Fibroblast of lung (primary cell): ENCODE measurements around the gene CLTCL1. TPM values are rescaled to one million over a fixed set of nuclear protein-coding genes. Genes with fewer than 3 reads are reported as not detected.

ENCODE experiments used
- DNase-seq, 2 donors: peaks; one replicate each; pipeline versions ENCODE4 v3.0.0 to v3.0.0-alpha.2; 2010; ENCODE audit warnings: low read depth in 2 of 2
- H2AFZ ChIP-seq: 2 replicates; pipeline ENCODE4 v1.5.1; 2012; ENCODE audit warnings: low read length, control low read depth, inconsistent platforms
- H3K27ac ChIP-seq: 2 replicates; pipeline ENCODE4 v1.5.1; 2011; ENCODE audit warnings: low read length, control low read depth; ENCODE audit not compliant: insufficient read depth
- H3K27me3 ChIP-seq: 2 replicates; pipeline ENCODE4 v1.5.1; 2011; ENCODE audit warnings: mild to moderate bottlenecking, low read length; ENCODE audit not compliant: control insufficient read depth, insufficient read depth
- H3K36me3 ChIP-seq: 2 replicates; pipeline ENCODE4 v1.5.1; 2011; ENCODE audit warnings: low read length; ENCODE audit not compliant: control insufficient read depth, insufficient read depth
- H3K4me1 ChIP-seq: 2 replicates; pipeline ENCODE4 v1.5.1; 2011; ENCODE audit warnings: low read length; ENCODE audit not compliant: control insufficient read depth, insufficient read depth; ENCODE audit errors: extremely low read depth
- H3K4me2 ChIP-seq: 2 replicates; pipeline ENCODE4 v1.5.1; 2011; ENCODE audit warnings: low read length, control low read depth; ENCODE audit not compliant: insufficient read depth; ENCODE audit errors: extremely low read depth
- H3K4me3 ChIP-seq, 4 experiments: fragments of 200-600 bp in 1 of 4; sonication (generic) in 1 of 4; replicated peaks in 1 of 4; 2 replicates each; pipeline ENCODE4 v1.5.1; 2011 to 2016; ENCODE audit warnings: low read length in 4 of 4, low read depth in 3 of 4, mild to moderate bottlenecking in 3 of 4, control low read depth in 2 of 4, inconsistent platforms in 1 of 4, mixed read lengths in 1 of 4; ENCODE audit not compliant: insufficient read depth in 1 of 4; ENCODE audit errors: control extremely low read depth in 1 of 4
- H3K79me2 ChIP-seq: 2 replicates; pipeline ENCODE4 v1.5.1; 2012; ENCODE audit warnings: mild to moderate bottlenecking, low read length, inconsistent platforms; ENCODE audit not compliant: control insufficient read depth, insufficient read depth
- H3K9ac ChIP-seq: 2 replicates; pipeline ENCODE4 v1.5.1; 2011; ENCODE audit warnings: mild to moderate bottlenecking, low read length, control low read depth; ENCODE audit not compliant: insufficient read depth
- H3K9me3 ChIP-seq: 2 replicates; pipeline ENCODE4 v1.5.1; 2012; ENCODE audit warnings: low read depth, low read length; ENCODE audit not compliant: control insufficient read depth, insufficient read depth
- H4K20me1 ChIP-seq: 2 replicates; pipeline ENCODE4 v1.5.1; 2011; ENCODE audit warnings: low read length; ENCODE audit not compliant: control insufficient read depth, insufficient read depth; ENCODE audit errors: extremely low read depth
- CTCF ChIP-seq, 2 donors: IDR thresholded peaks in 1 of 2; conservative IDR thresholded peaks in 1 of 2; 1 replicate in 1 of 2; 2 replicates in 1 of 2; pipeline ENCODE4 v1.5.1; 2011 to 2012; ENCODE audit warnings: low read length in 2 of 2, control low read depth in 1 of 2, inconsistent platforms in 1 of 2, low read depth in 1 of 2, mild to moderate bottlenecking in 1 of 2
- EZH2 ChIP-seq: IDR thresholded peaks from 2 replicates; pipeline ENCODE4 v1.5.1; 2012; ENCODE audit warnings: low read length, control low read depth, mild to moderate bottlenecking; ENCODE audit errors: missing control alignments
- polyA plus RNA-seq, 2 donors: library from polyadenylated mRNA; depleted of rRNA in 1 of 2; stranded (reverse) in 1 of 2; unstranded in 1 of 2; fragments of >200 nt; gene quantifications; 2 replicates each; pipeline ENCODE4 v1.2.1, GENCODE V29; 2011 to 2012; ENCODE audit warnings: missing spikeins in 1 of 2
- total RNA-seq: library from RNA; depleted of rRNA; stranded (reverse); fragments of >200 nt; gene quantifications from 2 replicates; pipeline ENCODE4 v1.2.1, GENCODE V29; 2014

CLTCL1 gene
- total and polyA plus RNA-seq, 2 donors (not counting 1 experiment from before 2014, with no cell fraction given) = 6.5 to 13.4 TPM

DNA sequence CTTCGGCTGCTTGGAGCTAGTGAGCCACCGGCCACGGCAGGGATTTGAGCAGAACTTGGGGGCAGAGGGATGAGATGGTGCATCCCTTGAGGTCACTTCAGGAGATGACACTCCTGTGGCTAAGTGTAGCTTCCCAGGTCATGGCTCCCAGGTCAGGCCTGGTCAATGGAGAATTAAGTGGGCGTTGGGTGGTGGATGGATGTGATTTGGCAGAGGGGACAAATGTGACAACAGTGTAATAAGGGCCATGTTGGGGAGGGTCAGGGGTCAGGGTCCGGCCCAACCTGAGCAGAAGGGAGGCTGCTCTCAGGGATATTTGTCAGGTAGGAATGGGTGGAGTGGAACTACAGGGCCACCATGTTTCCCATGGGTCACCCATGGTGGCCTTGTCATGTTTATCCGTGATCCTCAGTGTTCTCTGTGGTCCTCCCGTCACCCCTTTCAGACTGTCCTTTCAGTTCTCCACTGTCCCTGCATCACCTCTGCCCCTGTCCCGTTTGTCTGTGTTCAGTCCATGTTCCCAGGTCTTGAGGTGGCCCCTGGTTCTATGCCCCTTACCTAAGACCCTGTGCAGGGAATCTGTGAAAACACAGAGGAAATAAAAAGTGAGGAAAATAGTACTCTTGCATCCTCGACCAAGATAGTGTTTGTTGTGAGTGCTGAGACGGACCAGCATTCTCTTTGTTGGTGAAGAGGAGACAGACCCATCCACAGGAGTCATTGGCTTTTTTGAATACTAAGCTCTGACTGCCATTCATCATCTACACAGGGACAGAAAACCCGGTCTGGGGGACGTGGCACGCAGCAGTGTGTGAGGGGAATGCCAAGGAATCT lies 119.1 kb downstream of the CLTCL1 start:
- Histone ChIP-seq H3K9me3 (no peaks in the 10 kb centered on the region), H2AFZ (no peak overlapping the region), H3K36me3 (peaks cover 11% of the 10 kb centered on the region), H3K4me3 (peak overlapping the region; percentile 78 to 98 (median 94)), H3K27ac (peak overlapping the region; percentile 93), H3K27me3 (peaks cover 10% of the 10 kb centered on the region), H3K9ac (peak overlapping the region; percentile 96), H3K4me2 (peak overlapping the region; percentile 96), H3K4me1 (peaks cover 33% of the 10 kb centered on the region), H3K79me2 (peaks cover 42% of the 10 kb centered on the region), H4K20me1 (no peaks in the 10 kb centered on the region)
- no peak for TF ChIP-seq CTCF (conservative IDR thresholded peaks at IDR 0.05 in 1 of 2, IDR thresholded peaks at IDR 0.05 in 1 of 2; ENCODE audit: low read depth in 1 of 2, low read length in 2 of 2)
- TF ChIP-seq EZH2 = no peak
- DNase-seq = no peak

- no peak overlapping the region for H3K4me3 ChIP-seq
- peak overlapping the region; percentile 33 for H2AFZ ChIP-seq
- peaks cover 25% of the 10 kb centered on the region for H3K4me1 ChIP-seq
- no peak overlapping the region for H3K9ac ChIP-seq
- H3K27me3 ChIP-seq = peaks cover 16% of the 10 kb centered on the region
- no peaks in the 10 kb centered on the region for H4K20me1 ChIP-seq
- H3K79me2 ChIP-seq = peaks cover 23% of the 10 kb centered on the region
- H3K9me3 ChIP-seq = no peaks in the 10 kb centered on the region
- peak overlapping the region; percentile 84 for H3K4me2 ChIP-seq
- no peak for DNase-seq
- no peaks in the 10 kb centered on the region for H3K36me3 ChIP-seq
- no peak overlapping the region for H3K27ac ChIP-seq
- TF ChIP-seq EZH2 (peak; percentile 16), CTCF (conservative IDR thresholded peaks at IDR 0.05 in 1 of 2, IDR thresholded peaks at IDR 0.05 in 1 of 2; ENCODE audit: low read depth in 1 of 2, low read length in 2 of 2) (no peak)
Measured at GRCh38 chr22:19169947-19170318, 121.6 kb downstream of the CLTCL1 start.

DNA sequence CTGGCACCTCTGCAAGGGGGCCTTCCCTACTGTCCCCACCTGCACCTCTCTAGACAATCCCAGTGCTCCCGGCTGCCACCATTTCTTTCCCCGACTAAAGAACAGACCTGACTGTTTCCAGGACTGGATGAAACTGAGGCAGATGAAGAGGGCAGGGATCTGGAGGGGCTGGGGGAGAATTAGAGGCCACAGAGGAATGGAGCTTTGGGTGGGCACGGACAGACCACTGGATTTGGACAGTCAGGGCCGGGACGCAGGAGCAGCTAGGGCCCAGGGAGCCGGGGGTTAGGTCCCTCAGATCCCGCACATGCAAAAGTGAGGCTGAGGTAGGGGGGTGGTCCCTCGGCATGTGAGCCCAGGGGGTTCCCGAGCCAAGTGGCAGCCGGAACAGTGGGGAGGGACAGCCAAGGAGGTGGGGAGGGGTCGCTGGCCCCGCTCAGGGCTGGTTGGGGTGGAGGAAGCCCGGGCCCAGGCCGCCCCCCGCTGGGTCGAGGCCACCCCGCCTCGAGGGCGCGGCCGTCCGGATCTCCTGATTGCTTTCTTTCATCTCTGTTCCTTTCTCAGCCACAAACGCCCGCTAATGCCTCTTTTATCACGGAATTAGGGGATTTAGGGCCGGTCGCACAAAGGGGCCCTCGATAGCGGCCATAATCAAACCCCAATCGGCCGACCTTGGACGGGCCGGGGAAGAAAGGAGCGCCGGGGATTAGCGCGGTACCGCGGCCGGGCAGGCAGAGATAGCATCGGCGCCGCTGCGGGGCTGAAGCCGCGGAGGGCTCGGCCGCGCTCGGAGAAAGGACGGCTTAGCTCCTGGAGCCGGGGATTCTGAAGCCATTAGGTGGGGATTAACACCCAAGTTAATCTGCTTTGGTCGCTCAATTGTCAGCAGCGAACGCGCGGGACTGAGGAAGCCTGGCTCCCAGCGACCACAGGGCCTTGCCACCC lies 122.2 kb downstream of the CLTCL1 start:
- H3K4me3 ChIP-seq = peak overlapping the region in 3 of 4 experiments; percentile 29 to 46 (median 32)
- H3K79me2 ChIP-seq = peaks cover 23% of the 10 kb centered on the region
- TF ChIP-seq CTCF (conservative IDR thresholded peaks at IDR 0.05 in 1 of 2, IDR thresholded peaks at IDR 0.05 in 1 of 2; ENCODE audit: low read depth in 1 of 2, low read length in 2 of 2) (no peak), EZH2 (peak; percentile 55)
- H3K9ac ChIP-seq = peak overlapping the region; percentile 1
- no peak overlapping the region for H3K27ac ChIP-seq
- H3K27me3 ChIP-seq = peaks cover 16% of the 10 kb centered on the region
- no peaks in the 10 kb centered on the region for H3K9me3 ChIP-seq
- H3K4me1 ChIP-seq = peaks cover 18% of the 10 kb centered on the region
- no peaks in the 10 kb centered on the region for H3K36me3 ChIP-seq
- DNase-seq = no peak
- no peaks in the 10 kb centered on the region for H4K20me1 ChIP-seq
- H2AFZ ChIP-seq = peak overlapping the region; percentile 42
- peak overlapping the region; percentile 84 for H3K4me2 ChIP-seq
